GM12872 (cell line): Measurements from ENCODE around the gene DNAH5.

Source experiments
- CTCF ChIP-seq: IDR thresholded peaks from 3 replicates; pipeline ENCODE4 v1.5.1; 2011; ENCODE audit warnings: low read depth, mild to moderate bottlenecking, low read length, moderate library complexity; ENCODE audit not compliant: insufficient read depth

The DNAH5 gene

GRCh38 chr5:13809921-13810320, 134.6 kb downstream of the DNAH5 start:
- no peak for TF ChIP-seq CTCF

DNA sequence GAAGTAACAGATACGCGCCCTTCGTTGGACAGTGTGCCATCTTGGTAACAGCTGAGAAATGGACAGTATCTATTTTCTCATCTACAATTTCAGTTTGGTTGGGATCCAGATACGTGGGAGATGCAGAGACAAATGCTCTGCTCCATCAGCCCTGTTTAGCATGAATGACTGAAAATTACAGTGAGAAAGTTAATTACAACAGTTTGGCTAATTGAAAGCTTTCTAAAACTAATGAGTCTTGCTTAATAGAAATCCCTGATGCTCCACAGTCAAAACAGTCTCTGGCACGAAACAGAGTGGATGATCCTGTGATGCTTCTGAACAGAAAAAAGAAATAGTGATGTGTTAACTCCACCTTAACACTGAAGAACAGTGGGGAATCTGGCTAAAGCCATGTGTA, 140.2 kb downstream of the DNAH5 start:
- TF ChIP-seq CTCF = no peak

DNA sequence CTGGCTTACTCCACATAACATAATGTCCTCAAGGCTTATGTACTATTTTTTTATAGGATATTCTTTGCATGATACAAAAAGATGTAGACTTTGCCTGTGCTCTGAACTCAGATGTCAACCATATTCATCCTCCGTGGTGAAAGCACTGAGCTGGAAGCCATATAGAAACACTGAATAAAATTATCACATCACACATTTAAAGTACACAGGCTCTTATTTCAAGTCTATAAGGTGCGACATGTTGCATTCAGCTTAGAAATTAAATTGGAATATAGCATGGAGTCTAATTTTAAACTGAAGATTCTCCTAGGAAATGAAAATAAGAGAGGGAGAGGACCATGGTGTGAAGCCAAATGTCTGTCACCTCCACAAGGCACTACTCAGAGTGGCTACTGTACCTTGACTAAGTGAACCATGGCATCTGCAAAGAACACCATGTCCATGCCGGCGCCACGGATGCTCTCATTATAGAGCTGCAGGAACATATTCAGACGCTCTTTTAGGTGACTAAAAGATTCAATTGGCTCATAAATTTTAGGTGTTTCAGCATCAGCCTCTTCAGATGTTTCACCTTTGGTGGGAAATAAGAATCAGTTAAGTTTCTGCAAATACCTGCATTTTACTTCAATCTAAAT, 158.6 kb downstream of the DNAH5 start:
- TF ChIP-seq CTCF = no peak

DNA sequence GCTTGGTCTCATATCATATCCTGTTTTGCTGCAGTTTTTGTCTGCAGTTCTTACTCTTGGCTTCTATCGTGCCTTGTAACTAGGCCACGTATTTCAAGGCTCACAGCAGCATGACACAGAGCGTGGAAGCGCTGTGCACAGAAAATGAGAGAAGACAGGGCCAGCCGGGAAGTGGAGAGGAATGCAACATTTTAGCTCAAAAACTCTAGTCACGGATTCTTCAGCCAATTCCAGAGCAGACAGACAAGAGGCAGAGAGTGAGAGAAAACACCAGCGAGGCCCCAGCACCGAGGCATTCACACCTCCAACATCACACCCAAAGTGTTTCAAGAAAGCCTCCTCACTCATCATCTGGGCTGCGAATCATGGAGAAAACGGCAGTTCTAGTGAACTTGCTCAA, 160.8 kb downstream of the DNAH5 start:
- no peak for TF ChIP-seq CTCF

GRCh38 chr5:13780081-13780480, 164.4 kb downstream of the DNAH5 start:
- TF ChIP-seq CTCF = no peak

DNA sequence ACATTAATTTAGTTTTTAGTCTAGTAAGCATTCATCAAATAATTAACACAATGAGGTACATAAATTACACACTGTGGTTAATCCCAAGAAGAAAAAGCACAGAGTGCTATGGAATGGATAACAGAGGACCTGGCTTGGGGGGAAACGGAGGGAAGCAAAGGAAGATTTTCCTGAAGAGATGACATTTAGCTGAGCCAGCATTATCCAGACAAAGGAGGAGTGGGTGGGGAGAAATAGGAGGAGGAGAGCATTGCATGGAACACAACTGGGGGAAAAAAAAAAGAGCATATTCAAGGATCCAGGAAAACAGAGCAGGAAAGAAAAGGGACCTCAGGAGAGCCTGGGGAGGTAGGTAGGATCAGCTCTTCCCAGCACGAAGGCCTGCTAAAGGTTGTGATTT, 170.8 kb downstream of the DNAH5 start:
- no peak for TF ChIP-seq CTCF

- TF ChIP-seq CTCF = no peak
These were observed 173.4 kb downstream of the DNAH5 start for GRCh38 chr5:13771011-13771571.
